GM18505 (cell line): ENCODE results near the gene HTT-AS.

Experiments used
- ATAC-seq: cut with Tn5 transposase; IDR thresholded peaks from one replicate; pipeline ENCODE4 v1.9.1; 2021; ENCODE audit not compliant: unreplicated experiment
- POLR2A ChIP-seq: IDR thresholded peaks from 4 replicates; pipeline ENCODE4 v1.6.1; 2011; ENCODE audit warnings: borderline replicate concordance; ENCODE audit not compliant: insufficient read depth, insufficient read length; ENCODE audit errors: extremely low read depth

Gene HTT-AS

DNA sequence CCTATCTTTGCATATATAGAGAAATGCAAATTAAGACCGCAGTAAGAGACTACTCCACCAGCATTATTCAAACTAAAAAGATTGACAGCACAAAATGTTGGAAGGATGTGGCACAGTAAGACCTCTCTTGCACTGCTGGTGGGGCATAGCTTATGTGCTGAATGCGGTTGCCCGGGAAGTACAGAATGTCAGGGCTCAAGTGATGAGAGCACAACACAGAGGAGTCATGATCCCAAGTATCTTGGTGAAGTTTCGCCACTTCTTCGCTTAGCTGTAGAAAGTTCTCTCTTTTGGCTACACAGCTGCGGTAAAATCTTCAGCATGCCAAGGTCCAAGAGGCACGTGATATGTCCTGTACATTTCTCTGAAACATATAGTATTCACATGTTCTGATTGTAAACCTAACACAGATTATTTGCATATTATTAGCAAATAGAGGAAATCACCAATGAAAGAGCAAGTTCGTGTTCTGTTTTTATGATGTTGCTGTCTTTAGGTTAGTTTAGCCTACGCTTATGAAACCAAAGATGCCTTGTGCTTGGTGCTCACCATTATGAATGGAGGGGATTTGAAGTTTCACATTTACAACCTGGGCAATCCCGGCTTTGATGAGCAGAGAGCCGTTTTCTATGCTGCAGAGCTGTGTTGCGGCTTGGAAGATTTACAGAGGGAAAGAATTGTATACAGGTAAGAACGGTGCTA lies 55.0 kb downstream of the HTT-AS start:
- ATAC-seq: no peak
- TF ChIP-seq POLR2A: no peak

GRCh38 chr4:3017504-3017903 lies 56.8 kb downstream of the HTT-AS start:
- no peak for ATAC-seq
- no peak for TF ChIP-seq POLR2A

GRCh38 chr4:3016961-3017360 lies 57.4 kb downstream of the HTT-AS start:
- TF ChIP-seq POLR2A: no peak
- no peak for ATAC-seq

DNA sequence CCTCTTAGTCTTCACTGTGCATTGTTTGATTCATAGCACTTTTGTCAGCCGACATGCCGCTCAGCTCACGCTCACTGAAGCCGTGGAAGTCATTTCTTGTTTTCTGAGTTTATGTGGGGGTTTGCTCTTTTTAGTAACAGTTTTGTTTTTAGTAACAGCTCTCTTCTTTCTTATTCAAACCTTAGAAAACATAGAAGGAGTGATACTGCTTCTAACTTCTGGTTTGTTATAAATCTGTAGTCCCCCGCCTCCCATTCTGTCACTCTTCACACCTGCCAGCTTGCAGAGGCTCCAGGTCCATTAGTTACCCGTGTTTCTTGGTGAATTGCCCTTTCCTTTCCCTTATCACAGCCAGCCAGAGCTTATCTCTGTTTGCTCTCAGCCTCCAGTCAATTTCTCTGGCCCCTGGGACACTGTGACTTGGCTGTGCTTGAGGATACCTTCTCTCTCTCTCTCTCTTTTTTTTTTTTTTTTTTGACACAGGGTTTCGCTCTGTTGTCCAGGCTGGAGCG lies 60.4 kb downstream of the HTT-AS start:
- ATAC-seq: peak; percentile 58
- TF ChIP-seq POLR2A: no peak
